Hippocampal formation (tissue), 2 donors: Measurements from ENCODE around the gene RASL10A.

Experiments used
- DNase-seq, 2 donors: peaks; one replicate each; lab custom pipeline; 2025; lab: John Stamatoyannopoulos, UW

Gene RASL10A

DNA sequence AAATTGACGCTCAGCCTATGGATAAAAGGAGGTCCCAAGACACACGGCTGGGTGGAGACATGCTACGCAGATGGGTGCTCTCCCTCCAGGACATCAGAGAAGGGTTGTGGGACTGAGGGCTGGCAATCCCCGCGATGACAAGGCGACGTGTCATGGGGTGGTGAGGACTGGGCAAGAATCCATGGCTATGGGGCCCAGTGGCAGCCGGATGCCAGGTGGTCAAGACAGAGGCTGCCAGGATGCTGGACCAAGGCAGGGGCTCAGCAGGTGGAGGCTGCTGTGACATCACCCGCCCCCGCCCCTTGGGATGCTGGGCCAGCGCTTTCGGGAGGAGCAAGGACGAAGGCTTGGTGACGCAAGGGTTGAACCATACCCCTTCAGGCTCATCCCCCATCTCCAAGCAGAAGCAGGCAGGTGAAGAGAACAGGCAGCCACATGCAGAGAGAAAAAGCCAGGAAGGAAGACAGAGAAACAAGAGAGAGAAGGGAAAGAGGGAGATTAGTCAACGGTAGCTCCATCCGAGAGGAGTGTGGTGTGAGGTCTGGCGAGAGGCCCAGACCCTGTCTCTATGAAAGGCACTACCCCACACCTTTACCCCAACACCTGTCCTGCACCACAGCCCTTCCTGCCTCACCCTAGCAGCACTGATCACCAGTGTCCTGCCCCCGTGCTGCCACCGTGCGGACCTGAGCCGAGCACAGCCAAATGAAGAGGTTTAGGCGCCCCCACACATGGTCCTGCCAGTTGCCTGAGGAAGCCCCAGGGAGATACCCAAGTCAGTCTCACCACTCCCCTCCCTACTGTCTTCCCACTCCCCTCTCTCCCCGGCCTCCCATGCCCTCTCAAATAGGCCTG lies 24.1 kb upstream of the RASL10A start:
- no peak for DNase-seq

DNA sequence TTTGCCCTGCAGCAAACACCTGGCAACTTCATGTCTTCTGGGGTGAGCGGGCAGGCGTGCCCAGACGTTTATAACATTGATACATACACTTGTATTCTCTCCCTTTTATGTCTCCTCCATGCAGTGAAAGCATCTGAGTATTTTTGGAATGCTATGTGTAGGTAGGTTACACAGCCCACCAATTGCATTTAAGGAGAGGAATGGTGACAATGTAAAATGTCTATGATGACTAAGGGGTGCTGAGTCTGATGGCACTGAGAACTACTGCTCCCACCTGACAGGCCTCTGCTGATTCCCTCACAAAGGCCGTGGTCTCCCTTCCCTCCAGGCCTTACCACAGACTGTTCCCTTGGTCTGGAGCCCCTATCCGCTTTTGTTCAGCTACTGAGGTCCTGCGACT lies 22.9 kb upstream of the RASL10A start:
- DNase-seq = no peak

DNA sequence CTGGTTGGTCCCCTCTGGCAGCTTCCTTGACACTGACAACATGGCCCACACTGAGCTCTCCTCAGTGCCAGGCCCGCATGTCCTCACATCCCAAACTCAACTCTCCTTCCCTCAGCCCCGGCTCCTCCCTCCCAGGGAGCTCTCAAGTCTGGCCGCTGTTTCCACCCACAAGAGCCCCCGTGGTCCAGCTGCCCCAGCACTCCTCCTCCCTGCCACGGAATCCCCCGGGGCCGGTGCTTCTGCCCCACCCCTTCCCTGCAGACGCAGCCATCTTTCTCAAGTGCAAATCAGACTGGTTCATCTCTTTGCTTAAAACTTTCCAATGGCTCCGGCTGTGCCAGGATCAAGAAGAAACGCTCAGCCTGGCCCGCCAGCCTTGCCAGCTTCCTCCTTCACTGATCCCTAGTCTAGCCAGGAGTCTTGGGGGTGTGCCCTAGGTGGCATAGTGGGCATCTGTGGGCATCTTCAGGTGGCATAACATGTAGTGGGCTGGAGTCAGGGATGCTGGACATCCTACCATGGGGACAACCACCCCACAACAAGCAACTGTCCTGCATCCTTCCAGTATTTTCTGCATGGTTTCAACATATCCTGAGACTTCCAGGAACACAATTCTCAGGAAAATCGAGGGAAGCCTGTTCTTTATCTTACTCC lies 22.3 kb upstream of the RASL10A start:
- no peak for DNase-seq

DNA sequence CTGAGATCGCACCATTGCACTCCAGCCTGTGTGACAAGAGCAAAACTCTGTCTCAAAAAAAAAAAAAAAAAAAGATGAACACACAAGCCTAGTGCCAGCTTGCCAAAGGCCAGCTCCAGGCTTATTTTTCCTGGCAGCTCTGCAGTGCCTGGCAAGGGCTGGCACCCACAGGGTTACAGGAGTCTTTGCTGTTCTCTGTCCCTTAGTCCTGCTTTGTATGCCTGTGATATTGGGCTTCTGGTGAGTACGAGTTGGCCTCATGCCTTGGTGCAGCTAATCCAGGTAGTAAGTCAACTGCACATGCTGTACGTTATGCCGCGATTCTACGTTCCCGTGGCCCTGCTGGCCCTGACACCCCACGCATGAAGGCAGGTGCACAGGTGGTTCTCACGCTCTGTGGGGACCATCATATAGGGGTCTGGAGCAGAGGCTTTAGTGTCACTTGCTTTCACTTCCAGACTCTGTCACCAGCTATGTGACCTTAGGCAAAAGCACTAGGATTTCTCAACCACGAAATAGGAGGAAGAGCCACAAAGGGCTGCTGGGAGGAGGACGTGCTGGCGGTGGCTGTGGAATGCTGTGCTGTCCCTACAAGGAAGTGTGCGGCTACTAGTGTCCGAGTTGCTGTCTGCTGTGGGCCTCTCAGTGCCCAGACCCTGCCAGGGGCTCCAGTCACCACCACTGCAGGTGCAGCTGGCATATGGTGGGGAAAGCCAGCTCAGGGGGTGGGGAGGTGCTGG lies 21.4 kb upstream of the RASL10A start:
- DNase-seq = no peak

DNA sequence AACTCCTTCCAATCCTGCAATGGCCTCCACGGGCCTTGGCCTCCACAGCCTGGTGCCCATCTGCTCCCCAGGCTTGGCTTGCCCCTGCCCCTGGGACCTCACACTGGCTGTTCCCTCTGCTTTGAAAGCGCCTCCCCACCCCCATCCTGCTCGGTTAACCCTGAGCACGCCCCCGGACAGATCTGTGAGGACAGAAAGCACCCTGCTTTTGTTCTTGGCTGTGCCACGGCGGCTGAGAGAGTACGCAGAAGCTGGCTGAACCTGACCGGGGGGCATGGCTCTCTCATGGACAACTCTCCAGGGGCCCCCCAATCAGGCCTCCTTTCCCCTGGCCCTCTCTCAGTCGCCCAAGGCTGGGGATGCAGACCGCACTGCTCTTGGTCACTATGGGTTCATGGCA lies 20.2 kb upstream of the RASL10A start:
- no peak for DNase-seq

DNA sequence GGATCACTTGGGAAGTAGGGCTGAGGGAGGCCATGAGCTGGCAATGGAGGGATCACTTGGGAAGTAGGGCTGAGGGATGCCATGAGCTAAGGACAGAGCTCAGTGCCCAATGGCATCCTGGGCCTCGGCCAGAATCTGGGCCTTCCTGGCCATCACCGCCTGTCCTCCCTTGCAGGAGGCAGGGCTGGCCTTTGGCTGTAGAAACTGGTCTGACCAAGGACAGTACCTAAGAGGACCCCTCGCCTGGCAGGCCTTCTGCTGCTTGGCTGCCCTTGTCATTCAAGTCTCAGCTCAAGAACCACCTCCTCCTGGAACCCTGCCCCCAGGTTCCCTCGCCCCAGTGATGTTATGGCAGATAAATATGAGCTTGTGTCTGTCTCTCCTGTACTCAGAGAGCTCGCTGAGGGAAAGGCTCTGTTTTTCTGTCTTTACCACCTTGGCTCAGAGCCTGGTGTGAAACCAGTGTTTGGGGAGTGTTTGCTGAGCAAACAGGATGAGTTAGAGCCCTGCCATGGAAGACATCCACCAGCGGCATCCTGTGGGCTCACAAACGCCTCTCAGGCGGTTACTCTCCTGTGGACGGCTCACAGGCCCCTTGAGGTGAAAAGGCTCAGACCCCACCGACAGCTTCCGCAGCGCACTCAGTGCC lies 19.3 kb upstream of the RASL10A start:
- DNase-seq = no peak

DNA sequence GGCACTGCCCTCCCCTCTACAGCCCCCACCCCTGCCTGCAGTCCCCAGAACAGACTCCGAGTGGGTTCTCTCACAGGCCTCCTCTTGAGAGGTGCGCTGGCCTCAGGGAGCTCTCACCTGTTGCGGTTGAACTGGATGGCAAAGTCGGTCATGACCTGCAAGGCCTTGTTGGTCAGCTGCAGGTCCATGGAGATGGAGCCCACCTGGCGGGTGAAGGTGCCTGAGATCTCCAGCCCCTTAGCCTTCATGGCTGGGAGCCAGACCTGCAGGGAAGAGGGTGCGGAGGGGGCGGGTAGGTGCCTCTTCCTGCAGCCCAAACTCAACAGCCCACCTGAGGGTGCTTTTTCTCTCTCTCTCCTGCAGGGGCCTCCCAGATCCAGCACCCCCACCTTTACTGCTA lies 18.7 kb upstream of the RASL10A start:
- DNase-seq = no peak

DNA sequence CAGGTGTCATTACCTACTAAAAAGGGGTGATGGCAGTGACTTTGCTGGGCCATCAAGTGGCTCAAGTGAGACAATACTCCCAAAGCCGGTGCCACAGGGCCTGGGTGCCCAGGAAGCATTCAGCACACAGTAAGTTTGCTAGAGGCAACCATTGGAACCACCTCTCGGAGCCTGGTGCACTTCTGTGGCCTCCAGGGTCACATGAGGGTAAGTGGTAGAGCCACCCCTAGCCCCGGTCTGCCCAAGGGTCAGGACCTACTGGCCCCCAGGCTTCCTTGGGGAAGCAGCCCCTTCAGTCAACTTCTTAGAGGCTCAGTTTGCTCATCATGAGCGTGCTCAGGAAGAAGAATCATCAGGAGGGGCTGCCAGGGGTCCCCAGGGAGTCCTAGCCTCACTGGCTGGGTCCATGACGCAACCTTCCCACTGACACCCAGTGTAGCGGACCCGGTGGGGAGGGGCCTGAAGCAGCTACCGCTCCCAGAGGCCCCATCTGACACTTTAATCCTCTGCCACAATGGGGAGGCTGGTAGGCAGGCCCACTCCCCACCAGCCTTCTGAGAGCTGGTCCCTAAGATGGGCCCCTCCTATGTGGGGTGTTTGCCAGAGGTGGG lies 17.5 kb upstream of the RASL10A start:
- no peak for DNase-seq

DNA sequence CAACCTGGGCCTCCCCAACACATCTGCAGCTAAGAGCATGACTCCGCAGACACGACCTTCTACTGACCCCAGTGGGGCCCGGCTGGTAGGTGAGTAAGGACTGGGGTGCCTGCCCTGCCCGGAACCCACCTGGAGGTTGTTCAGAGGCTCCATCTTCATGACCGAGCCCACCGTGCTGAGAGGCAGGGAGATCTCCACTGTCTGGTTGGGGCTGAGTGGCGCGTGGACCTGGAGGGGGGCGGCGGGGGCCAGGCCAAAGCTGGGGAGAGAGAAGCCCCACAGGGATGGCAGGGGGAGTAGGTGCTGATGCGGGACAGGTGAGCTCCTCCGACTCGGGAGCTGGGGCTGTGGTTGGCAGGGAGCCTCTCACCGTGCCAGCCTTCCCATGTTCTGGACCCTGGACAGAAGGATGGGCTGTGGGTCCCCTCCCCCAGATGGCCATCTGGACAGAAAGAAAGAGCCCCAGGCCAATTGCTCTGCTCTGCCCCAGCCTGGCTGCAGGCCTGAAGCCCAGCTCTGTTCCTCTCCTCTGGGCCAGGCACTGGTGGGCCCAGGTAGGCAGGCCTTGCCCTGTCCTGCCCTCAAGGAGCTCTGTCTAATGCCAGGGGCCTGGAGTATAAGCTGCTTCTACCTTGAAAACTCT lies 16.3 kb upstream of the RASL10A start:
- DNase-seq = no peak

DNA sequence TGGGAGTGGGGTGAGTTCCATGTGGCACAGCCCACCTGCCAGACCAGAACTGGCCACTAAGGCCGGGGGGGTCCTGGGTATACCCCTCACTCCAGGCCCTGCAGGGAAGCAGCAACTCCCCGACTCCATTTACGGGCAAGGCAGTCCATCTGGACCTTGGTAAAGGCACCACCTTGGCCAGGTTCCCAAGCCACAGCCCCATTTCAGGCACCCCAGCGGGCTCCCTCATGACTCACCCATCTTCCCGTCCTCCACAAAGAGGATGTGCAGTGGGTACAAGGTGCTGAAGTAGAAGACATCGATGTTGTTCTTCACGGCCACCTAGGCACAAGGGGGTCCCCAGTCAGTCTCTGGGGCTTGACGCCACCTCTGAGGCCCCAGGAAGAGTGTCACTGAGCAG lies 15.7 kb upstream of the RASL10A start:
- no peak for DNase-seq

DNA sequence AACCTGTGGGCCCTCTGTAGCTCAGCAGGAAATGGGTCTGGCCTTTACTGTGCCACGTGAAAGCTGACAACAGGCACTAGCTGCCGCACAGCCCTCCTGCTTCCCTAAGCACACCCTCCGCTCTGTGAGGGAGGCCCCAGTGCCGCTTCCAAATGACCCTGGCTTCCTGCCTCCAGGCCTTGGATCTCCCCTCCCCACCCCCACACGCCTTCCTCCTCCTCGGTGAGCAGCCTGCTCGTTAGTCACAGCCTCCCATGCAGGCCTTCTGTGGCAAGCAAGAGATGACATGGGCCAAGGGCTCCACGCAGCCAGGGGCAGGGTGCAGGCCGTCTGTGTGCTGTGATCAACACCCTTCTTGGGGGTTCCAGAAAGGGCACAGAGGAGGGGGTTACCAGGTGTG lies 15.3 kb upstream of the RASL10A start:
- no peak for DNase-seq

DNA sequence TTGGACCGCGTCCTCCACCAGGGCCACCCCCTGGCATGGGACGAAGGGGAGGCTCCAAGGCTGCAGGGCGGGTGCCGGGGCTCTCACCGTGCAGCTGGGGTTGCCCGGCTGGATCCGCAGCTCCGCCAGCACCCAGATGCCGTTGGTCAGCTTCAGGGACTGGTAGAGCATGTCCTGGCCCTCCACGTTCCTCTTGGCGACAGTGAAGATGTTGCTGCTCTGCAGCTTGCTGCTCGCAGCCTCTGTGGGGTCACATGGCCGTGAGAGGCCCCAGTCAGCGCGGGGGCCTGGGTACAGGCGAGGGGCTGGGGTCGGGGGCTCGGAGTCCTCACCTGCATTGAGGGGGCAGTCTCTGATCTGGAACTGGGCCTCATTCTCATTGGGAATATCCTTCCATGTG lies 14.8 kb upstream of the RASL10A start:
- no peak for DNase-seq

DNA sequence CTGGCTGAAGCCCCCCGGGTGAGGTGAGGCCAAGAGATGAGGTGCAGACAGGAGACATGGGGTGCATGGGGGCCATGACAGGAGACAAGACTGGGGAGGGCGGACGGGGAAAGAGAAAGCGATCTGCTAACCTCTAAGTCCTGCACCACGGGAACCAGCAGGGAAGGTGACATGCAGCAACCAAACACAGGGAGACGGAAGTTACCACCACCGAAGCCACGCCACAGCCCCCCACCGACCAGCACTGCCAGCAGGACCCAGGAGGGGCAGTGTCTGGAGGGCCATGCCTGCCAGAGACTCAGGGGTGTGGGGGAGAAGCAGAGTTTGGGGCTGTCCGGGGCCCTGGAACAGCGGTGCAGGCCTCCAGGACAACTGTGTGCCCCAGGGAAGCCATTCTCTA lies 14.1 kb upstream of the RASL10A start:
- no peak for DNase-seq

DNA sequence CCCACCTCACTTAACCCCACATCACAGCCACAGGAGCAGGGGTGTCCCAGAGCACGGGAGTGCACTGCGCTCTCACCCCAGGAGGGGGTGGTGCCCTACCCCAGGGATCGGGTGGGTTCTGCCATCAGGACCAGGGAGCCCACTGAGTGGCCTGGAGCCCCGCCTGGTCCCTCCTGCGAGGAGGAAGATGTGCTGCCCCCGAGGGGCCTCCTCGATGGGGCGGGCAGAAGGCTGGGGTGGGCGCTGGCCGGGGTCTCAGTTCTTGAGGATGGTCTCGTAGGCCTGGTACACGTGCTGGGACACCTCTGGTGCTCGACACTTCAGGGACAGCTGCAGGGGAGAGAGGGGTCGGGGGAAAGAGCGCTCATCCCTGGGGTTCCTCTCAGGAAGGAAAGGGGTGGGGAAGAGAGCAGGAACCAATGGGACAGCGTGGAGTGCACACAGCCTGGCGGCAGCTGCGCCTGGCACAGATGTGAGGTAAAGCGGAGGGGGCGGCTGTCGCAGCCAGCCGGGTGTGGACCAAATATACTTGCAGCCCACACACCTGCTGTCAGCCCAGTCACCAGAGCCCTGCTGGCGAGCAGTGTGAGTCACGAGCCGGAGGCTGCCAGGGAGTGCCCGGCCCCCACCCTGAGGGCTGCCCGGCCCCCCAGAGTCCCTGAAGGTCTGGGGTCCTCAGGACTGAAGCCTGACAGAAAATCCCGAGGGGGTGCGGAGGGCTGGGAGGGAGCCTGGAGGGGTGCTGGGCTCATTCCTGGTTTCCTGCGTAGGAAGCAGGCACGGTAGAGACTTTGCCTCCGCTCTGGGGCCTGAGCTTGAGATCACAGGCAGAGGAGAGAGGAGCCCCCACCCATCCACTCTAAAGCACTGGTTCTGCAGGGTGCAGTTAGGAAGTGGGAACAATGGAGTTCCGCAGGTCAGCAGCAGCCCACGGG lies 13.3 kb upstream of the RASL10A start:
- no peak for DNase-seq

DNA sequence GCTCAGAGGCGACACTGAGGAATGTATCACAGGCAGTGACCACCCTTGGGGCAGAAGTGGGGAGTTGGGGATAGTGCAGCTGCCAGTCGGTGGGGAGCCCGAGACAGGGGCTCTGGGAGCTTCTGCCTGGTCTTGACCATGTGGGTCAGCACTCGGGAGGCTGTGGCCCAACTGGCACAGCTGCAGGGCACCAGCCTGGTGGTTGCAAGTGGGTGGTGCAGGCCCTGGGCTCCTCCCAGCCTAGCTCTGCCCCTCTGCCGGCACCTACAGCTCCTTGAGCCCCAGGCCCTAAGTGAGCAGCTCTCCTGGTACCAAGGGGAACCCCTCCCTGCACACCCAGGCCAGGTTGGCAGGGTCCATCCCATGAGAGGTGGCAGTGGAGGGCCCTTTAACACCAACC lies 12.6 kb upstream of the RASL10A start:
- DNase-seq = no peak

DNA sequence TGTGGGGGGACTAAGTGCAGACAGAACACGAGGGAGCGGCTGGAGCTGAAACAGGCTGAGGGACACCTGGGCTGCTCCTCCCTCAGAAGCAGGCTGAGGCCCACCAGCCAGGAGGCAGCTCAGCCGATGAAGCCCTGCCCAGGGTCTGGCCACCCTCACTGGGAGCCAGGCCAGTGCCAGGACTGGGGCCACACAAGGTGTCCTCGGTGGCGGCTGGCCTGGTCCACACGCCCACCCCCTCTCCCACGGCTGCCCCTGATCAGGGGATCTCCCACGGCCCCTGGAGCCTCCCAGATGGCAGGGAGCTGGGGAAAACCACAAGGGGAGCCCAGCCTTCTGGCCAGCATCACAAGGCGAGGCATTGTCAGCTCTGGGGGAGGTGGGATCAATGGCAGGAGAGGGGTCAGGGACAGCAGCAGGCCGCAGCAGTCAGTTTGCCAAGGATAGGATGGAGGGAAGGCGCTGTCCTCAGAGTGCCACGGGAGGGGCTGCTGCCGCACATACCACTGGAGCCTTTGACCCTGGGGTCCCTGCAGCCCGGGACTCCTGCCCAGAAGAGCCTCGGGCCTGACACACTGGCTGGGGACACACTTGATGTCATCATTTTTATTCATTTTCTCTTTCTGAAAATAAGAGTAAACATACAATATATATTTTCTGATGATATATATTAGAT lies 11.7 kb upstream of the RASL10A start:
- DNase-seq = no peak

DNA sequence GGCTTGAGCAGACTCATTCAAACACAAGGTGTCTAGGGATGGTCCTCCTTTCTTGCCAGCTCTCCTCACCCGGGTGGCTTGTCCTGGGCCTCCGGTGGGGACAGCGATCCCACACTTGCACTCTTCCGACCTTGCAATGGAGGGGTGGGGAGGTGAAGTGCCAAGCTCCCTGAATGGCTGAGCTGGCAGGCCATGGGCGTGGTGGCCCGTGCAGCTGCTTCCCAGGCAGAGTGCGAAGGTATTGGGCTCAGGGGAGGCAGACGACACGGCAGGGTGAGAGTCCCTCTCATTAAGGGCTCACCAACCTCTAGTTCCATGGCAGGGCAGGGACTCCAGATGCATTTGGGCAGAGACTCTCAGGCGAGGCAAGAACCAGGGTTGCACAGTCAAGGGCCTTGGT lies 11.0 kb upstream of the RASL10A start:
- DNase-seq = no peak

DNA sequence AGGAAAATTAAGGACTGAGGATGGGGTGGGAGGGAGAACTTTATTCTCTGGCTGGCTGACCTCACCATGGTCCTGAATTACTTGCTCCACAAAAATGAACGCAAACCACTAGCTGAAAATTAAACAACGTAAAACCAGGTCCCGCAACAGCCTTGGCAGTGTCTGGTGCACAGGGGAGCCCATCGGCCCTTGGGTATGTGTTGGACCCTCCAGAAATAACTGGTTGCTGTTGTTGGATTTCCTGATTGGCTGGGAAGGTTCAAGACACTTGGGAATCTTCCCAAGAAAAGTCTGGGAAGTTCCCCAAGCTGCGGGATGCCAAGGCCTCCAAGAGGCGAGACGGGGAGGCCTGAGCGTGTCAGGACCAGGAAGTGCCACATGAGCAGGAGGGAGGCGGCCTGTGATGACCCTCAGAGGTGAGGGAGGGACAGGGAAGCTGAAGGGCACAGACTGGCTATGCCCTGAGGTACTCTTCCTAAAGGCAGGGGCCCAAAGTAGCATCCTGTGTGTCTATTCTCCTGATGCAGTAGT lies 10.4 kb upstream of the RASL10A start:
- no peak for DNase-seq

DNA sequence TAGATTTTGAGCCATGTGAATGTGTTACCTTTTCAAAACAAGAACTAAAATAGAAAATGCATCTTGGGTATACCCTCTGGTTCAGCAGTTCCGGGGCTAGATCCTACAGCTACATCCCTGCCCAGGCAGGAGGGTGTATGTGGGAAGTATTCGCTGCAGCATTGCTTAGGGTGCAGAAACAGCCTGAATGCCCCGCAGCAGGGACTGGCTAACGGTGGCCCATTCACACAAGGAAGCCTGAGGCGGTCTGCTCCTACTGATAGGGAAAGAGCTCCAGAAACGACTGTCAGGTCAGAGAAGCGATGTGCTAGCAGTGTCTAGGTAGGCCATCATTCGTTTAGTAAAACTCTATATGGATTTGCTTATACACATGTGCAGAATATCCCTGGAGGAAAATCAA lies 9.9 kb upstream of the RASL10A start:
- DNase-seq = no peak

DNA sequence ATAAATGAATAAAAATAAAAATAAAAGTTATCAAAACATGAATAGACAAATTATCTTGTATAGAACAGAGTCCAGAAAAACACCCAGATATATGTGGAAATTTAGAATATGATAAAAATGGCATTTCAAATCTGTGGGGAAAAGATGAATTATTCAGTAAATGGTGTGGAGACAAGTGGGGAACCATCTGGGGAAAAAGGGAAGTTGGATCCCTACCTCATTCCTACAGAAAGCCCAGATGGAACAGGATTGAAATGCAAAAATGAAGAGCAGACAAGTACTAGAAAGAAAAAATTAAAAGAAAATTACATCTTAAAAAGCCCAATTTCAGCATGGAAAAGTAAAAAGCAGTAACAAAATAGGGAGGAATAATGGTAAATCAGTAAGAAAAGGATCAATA lies 8.1 kb upstream of the RASL10A start:
- DNase-seq = no peak
